Spleen (tissue), 11 donors: ENCODE data around the gene CLDN20. TPM values are rescaled to one million over a fixed set of nuclear protein-coding genes. Genes with fewer than 3 reads are reported as not detected.

Source experiments
- DNase-seq: peaks from one replicate; pipeline ENCODE4 v3.0.0-alpha.2; 2020
- H3K27ac ChIP-seq, 8 donors: fragments of 200-600 bp; sonication (generic) in 7 of 8; 1 replicate in 4 of 8; 2 replicates in 4 of 8; pipeline versions ENCODE4 v1.5.0 to v1.8.0; 2016 to 2021; ENCODE audit warnings: inconsistent platforms in 4 of 8, mild to moderate bottlenecking in 4 of 8, moderate library complexity in 1 of 8
- H3K27me3 ChIP-seq, 7 donors: fragments of 200-600 bp; sonication (generic) in 6 of 7; replicated peaks in 1 of 7; 1 replicate in 4 of 7; 2 replicates in 3 of 7; pipeline versions ENCODE4 v1.5.0 to v1.8.0; 2016 to 2021; ENCODE audit warnings: inconsistent platforms in 3 of 7, mild to moderate bottlenecking in 1 of 7
- H3K36me3 ChIP-seq, 6 donors: fragments of 200-600 bp; sonication (generic) in 5 of 6; 1 replicate in 4 of 6; 2 replicates in 2 of 6; pipeline versions ENCODE4 v1.5.0 to v1.8.0; 2016 to 2021; ENCODE audit warnings: inconsistent platforms in 2 of 6
- H3K4me1 ChIP-seq, 6 donors: fragments of 200-600 bp; sonication (generic) in 5 of 6; 1 replicate in 3 of 6; 2 replicates in 3 of 6; pipeline versions ENCODE4 v1.5.0 to v1.8.0; 2016 to 2021; ENCODE audit warnings: inconsistent platforms in 3 of 6
- H3K4me3 ChIP-seq, 8 donors: fragments of 200-600 bp; sonication (generic) in 7 of 8; 1 replicate in 4 of 8; 2 replicates in 4 of 8; pipeline versions ENCODE4 v1.5.0 to v1.8.0; 2016 to 2021; ENCODE audit warnings: inconsistent platforms in 4 of 8, mild to moderate bottlenecking in 4 of 8, moderate library complexity in 2 of 8
- H3K9me3 ChIP-seq, 8 donors: fragments of 200-600 bp; sonication (generic) in 7 of 8; 1 replicate in 4 of 8; 2 replicates in 4 of 8; pipeline versions ENCODE4 v1.5.0 to v1.8.0; 2016 to 2021; ENCODE audit warnings: inconsistent platforms in 4 of 8
- CTCF ChIP-seq, 11 experiments: fragments of 200-600 bp in 7 of 11; fragments of 450-650 bp in 4 of 11; sonication (generic) in 4 of 11; IDR thresholded peaks in 8 of 11; conservative IDR thresholded peaks in 3 of 11; 1 replicate in 7 of 11; 2 replicates in 4 of 11; pipeline versions ENCODE4 v1.4.0 to v1.8.0; 2016 to 2021; ENCODE audit warnings: antibody characterized with exemption in 11 of 11, inconsistent platforms in 4 of 11, mild to moderate bottlenecking in 1 of 11
- POLR2A ChIP-seq, 3 donors: fragments of 450-650 bp; IDR thresholded peaks; one replicate each; pipeline ENCODE4 v1.5.1; 2017; ENCODE audit warnings: antibody characterized with exemption in 3 of 3, mild to moderate bottlenecking in 1 of 3
- POLR2AphosphoS5 ChIP-seq, 3 donors: sonication (generic); formaldehyde crosslinking; IDR thresholded peaks; one replicate each; pipeline ENCODE4 v1.5.1; 2017; ENCODE audit warnings: antibody characterized with exemption in 3 of 3
- WGBS, 5 donors: extraction: QIAGEN DNeasy Blood & Tissue Kit in 3 of 5; methylation state at CpG; one replicate each; pipeline versions ENCODE4 v1.1.5 to v1.1.7; 2013 to 2018; 5-methylcytosine and 5-hydroxymethylcytosine counted together
- intact Hi-C: fragments of 100-400 bp; cut with DNase I; formaldehyde crosslinking; loops from one replicate; pipeline ENCODE4 v1.15.0; 2023; ENCODE audit warnings: low total_unique reads
- polyA plus RNA-seq, 3 donors: library from polyadenylated mRNA; stranded (reverse); fragments of 200-250 nt; gene quantifications; one replicate each; pipeline ENCODE4 v1.2.1, GENCODE V29; 2013
- total RNA-seq, 7 donors: library from RNA; depleted of rRNA in 3 of 7; stranded (reverse); fragments of >200 nt in 3 of 7; fragmentation: NEBNext Ultra II Directional in 4 of 7; extraction: Animal tissue kit (Norgen Biotek cat#: 25700) in 4 of 7; gene quantifications; one replicate each; pipeline versions ENCODE4 v1.1.0 to v1.2.1, GENCODE V29; 2016 to 2021
- donor health status: healthy with polysubstance abuse.
- donor health status: DM: no; HTN: no; CAD: no; lungs with moderate emphysema.
- donor health status: DM: no; HTN: no; CAD: no.
- donor health status: Bipolar disorder and iron deficiency.
- donor health status: healthy.
- donor health status: DM: no; HTN: no; CAD: no.
- donor health status: DM: yes; HTN: yes; CAD: no.

CLDN20 gene
- total and polyA plus RNA-seq, 10 donors, result not detected

- Histone ChIP-seq H3K36me3 (peaks cover 0 to 82% (median 15%) of the 10 kb centered on the region in 6 donors), H3K4me1 (no peaks in the 10 kb centered on the region), H3K9me3 (no peaks in the 10 kb centered on the region), H3K27ac (no peak overlapping the region), H3K27me3 (no peaks in the 10 kb centered on the region), H3K4me3 (no peak overlapping the region)
- intact Hi-C loops, result no loop called here
- 91 to 97% (median 95%) methylated on average over 10 of the region's 10 CpGs for WGBS, 5 donors
- TF ChIP-seq CTCF (IDR thresholded peaks at IDR 0.05 in 8 of 11, conservative IDR thresholded peaks at IDR 0.05 in 3 of 11) (no peak), POLR2A (IDR thresholded peaks at IDR 0.05) (no peak), POLR2AphosphoS5 (IDR thresholded peaks at IDR 0.05) (no peak)
- no peak for DNase-seq
Observed at GRCh38 chr6:155275808-155276480, 12.1 kb downstream of the CLDN20 start.

- H3K36me3 ChIP-seq, result peaks cover 0 to 84% (median 15%) of the 10 kb centered on the region in 6 donors
- DNase-seq, result no peak
- intact Hi-C loops, result no loop called here
Observed at GRCh38 chr6:155276638-155277037, 12.8 kb downstream of the CLDN20 start.

DNA sequence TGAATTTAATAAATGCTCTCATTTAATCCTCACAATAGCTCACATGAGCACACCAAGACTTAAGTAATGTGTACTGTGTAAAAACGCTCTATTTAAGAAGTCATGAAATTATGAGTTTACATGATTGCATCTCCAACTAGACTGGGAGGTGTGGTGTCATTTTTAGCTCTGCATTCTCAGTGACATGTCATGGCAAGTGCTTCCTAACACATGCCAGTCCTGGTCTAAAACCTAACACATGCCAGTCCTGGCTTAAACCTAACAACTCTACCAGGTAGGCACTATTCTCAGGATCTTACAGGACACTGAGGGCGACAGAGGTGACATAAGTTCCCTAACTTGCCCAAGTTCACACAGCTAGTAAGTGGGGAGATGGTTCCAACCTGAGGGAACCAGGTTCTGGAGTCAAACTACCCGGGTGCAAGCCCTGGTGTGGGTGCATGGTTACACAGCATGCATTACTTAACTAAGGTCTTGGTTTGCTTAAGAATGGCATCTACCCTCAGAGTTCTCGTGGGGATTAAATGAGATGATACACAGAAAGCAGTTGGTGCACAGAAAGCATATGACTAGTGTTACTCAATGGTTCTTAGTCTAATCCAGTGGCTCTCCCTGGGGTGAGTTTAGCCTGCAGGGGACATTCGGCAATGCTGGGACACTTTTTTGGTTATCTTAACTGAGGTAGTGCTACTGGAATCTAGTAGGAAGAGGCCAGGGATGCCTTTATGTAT is 14.7 kb downstream of the CLDN20 start:
- no peak for DNase-seq
- no peaks in the 10 kb centered on the region for H3K27me3 ChIP-seq
- no peaks in the 10 kb centered on the region for H3K4me1 ChIP-seq
- TF ChIP-seq CTCF (IDR thresholded peaks at IDR 0.05 in 8 of 11, conservative IDR thresholded peaks at IDR 0.05 in 3 of 11), result no peak
- TF ChIP-seq POLR2A (IDR thresholded peaks at IDR 0.05), result no peak
- TF ChIP-seq POLR2AphosphoS5 (IDR thresholded peaks at IDR 0.05), result no peak
- no peak overlapping the region for H3K4me3 ChIP-seq
- intact Hi-C loops, result no loop called here
- H3K27ac ChIP-seq, result no peak overlapping the region
- peaks cover 0 to 84% (median 25%) of the 10 kb centered on the region in 6 donors for H3K36me3 ChIP-seq
- 95 to 99% (median 97%) methylated on average over 5 of the region's 5 CpGs for WGBS, 5 donors
- H3K9me3 ChIP-seq, result no peaks in the 10 kb centered on the region

More at GRCh38 chr6:155276638-155277037, 12.8 kb downstream of the CLDN20 start:
- H3K4me3 ChIP-seq, result no peak overlapping the region
- no peak overlapping the region for H3K27ac ChIP-seq
- H3K9me3 ChIP-seq, result no peaks in the 10 kb centered on the region
- TF ChIP-seq POLR2AphosphoS5 (IDR thresholded peaks at IDR 0.05), result no peak
- no peak for TF ChIP-seq CTCF (IDR thresholded peaks at IDR 0.05 in 8 of 11, conservative IDR thresholded peaks at IDR 0.05 in 3 of 11)
- TF ChIP-seq POLR2A (IDR thresholded peaks at IDR 0.05), result no peak
- no peaks in the 10 kb centered on the region for H3K27me3 ChIP-seq
- H3K4me1 ChIP-seq, result no peaks in the 10 kb centered on the region

- Histone ChIP-seq H3K4me3 (no peak overlapping the region), H3K27me3 (no peaks in the 10 kb centered on the region), H3K9me3 (no peaks in the 10 kb centered on the region), H3K4me1 (no peaks in the 10 kb centered on the region), H3K36me3 (peaks cover 0 to 75% (median 35%) of the 10 kb centered on the region in 6 donors), H3K27ac (no peak overlapping the region)
- no peak for TF ChIP-seq POLR2A (IDR thresholded peaks at IDR 0.05)
- no peak for TF ChIP-seq POLR2AphosphoS5 (IDR thresholded peaks at IDR 0.05)
- no peak for TF ChIP-seq CTCF (IDR thresholded peaks at IDR 0.05 in 8 of 11, conservative IDR thresholded peaks at IDR 0.05 in 3 of 11)
- 81 to 93% (median 85%) methylated on average over 4 of the region's 4 CpGs for WGBS, 5 donors
- intact Hi-C loops, result no loop called here
- no peak for DNase-seq
Observed at GRCh38 chr6:155284775-155285174, 21.0 kb downstream of the CLDN20 start.
